G401.6 (cell line): ENCODE data around the gene VAPB.

Source experiments
- FAIRE-seq: peaks from 2 replicates; lab custom pipeline; 2012; peaks lifted over from hg19 to GRCh38; lab: Jason Lieb, UNC

VAPB gene

GRCh38 chr20:58461899-58462298 is 72.9 kb downstream of the VAPB start:
- FAIRE-seq: no peak

- FAIRE-seq: no peak
Measured at GRCh38 chr20:58463256-58463655, 74.2 kb downstream of the VAPB start.

- no peak for FAIRE-seq
Measured at GRCh38 chr20:58464838-58465237, 75.8 kb downstream of the VAPB start.

- no peak for FAIRE-seq
Measured at GRCh38 chr20:58466095-58466708, 77.2 kb downstream of the VAPB start.

- FAIRE-seq: no peak
Measured at GRCh38 chr20:58466729-58467571, 77.9 kb downstream of the VAPB start.

GRCh38 chr20:58467572-58468527 is 78.8 kb downstream of the VAPB start:
- no peak for FAIRE-seq

GRCh38 chr20:58469616-58470015 is 80.6 kb downstream of the VAPB start:
- FAIRE-seq: no peak

- FAIRE-seq: no peak
Measured at GRCh38 chr20:58470336-58471192, 81.5 kb downstream of the VAPB start.

GRCh38 chr20:58471193-58472164 is 82.5 kb downstream of the VAPB start:
- FAIRE-seq: no peak

- FAIRE-seq: no peak
Measured at GRCh38 chr20:58472273-58473018, 83.4 kb downstream of the VAPB start.

- FAIRE-seq: no peak
Measured at GRCh38 chr20:58473453-58474425, 84.7 kb downstream of the VAPB start.

GRCh38 chr20:58475466-58475865 is 86.4 kb downstream of the VAPB start:
- FAIRE-seq: no peak

- FAIRE-seq: no peak
Measured at GRCh38 chr20:58478141-58478805, 89.2 kb downstream of the VAPB start.

- no peak for FAIRE-seq
Measured at GRCh38 chr20:58479726-58480440, 90.9 kb downstream of the VAPB start.

GRCh38 chr20:58480551-58481336 is 91.7 kb downstream of the VAPB start:
- FAIRE-seq: no peak

GRCh38 chr20:58481481-58482021 is 92.5 kb downstream of the VAPB start:
- FAIRE-seq: no peak
